ENCODE results near the gene CPSF4.
"Not testable (repeated sequence)": the region's sequence is repeated elsewhere in the genome, so short reads cannot be mapped to it uniquely, and the experiment has no call there.

CPSF4 gene

GRCh38 chr7:99428972-99429566, 9.7 kb upstream of the CPSF4 start:
- Histone ChIP-seq H3K27me3 (no peaks in the 10 kb centered on the region), H3K4me1 (no peaks in the 10 kb centered on the region), H3K36me3 (peaks cover 38 to 95% (median 60%) of the 10 kb centered on the region in 3 donors), H3K4me3 (no peak overlapping the region), H3K9me3 (no peaks in the 10 kb centered on the region), H3K27ac (no peak overlapping the region)
- intact Hi-C loops (cut with DNase I; ENCODE audit: low total_unique reads) = no loop called here
- DNase-seq = no peak
- TF ChIP-seq CTCF (IDR thresholded peaks at IDR 0.05) = no peak

GRCh38 chr7:99429756-99430155, 9.0 kb upstream of the CPSF4 start:
- Histone ChIP-seq H3K4me3 (no peak overlapping the region), H3K27ac (no peak overlapping the region), H3K36me3 (peaks cover 39 to 95% (median 60%) of the 10 kb centered on the region in 3 donors), H3K4me1 (no peaks in the 10 kb centered on the region), H3K9me3 (no peaks in the 10 kb centered on the region), H3K27me3 (no peaks in the 10 kb centered on the region)
- DNase-seq = no peak
- no peak for TF ChIP-seq CTCF (IDR thresholded peaks at IDR 0.05)
- intact Hi-C loops (cut with DNase I; ENCODE audit: low total_unique reads) = no loop called here

GRCh38 chr7:99431756-99432540, 6.8 kb upstream of the CPSF4 start:
- DNase-seq; intact Hi-C loops (cut with DNase I; ENCODE audit: low total_unique reads); H3K27ac ChIP-seq; H3K27me3 ChIP-seq; H3K4me3 ChIP-seq; H3K4me1 ChIP-seq; H3K9me3 ChIP-seq: not testable (repeated sequence)
- peaks cover 33 to 83% (median 58%) of the 10 kb centered on the region in 3 donors for H3K36me3 ChIP-seq

- H3K27ac ChIP-seq = no peak overlapping the region
- H3K4me3 ChIP-seq = no peak overlapping the region
- no peaks in the 10 kb centered on the region for H3K27me3 ChIP-seq
- no peak for DNase-seq
- no peaks in the 10 kb centered on the region for H3K9me3 ChIP-seq
- TF ChIP-seq CTCF (IDR thresholded peaks at IDR 0.05) = no peak
- peaks cover 0 to 11% (median 8%) of the 10 kb centered on the region in 4 donors for H3K4me1 ChIP-seq
- intact Hi-C loops (cut with DNase I; ENCODE audit: low total_unique reads) = no loop called here
- H3K36me3 ChIP-seq = peaks cover 33 to 74% (median 58%) of the 10 kb centered on the region in 3 donors
Measured at GRCh38 chr7:99433158-99433557, 5.6 kb upstream of the CPSF4 start.

- Histone ChIP-seq H3K4me3 (peak overlapping the region; percentile 86 to 99), H3K27ac (peak overlapping the region; percentile 88 to 89)
- intact Hi-C loops (cut with DNase I; ENCODE audit: low total_unique reads) = no loop called here
Measured at GRCh38 chr7:99437946-99438572, 684 bp upstream of the CPSF4 start.

More at GRCh38 chr7:99437946-99438572, 684 bp upstream of the CPSF4 start:
- DNase-seq = no peak
- Histone ChIP-seq H3K36me3 (peaks cover 16 to 29% (median 22%) of the 10 kb centered on the region in 3 donors), H3K4me1 (peaks cover 0 to 44% (median 35%) of the 10 kb centered on the region in 4 donors), H3K27me3 (no peaks in the 10 kb centered on the region), H3K9me3 (no peaks in the 10 kb centered on the region)
- TF ChIP-seq CTCF (IDR thresholded peaks at IDR 0.05) = no peak

Data from tibial artery (tissue), 4 donors.